ENCODE results near the gene ADPRS. TPM values are rescaled to one million over a fixed set of nuclear protein-coding genes. Genes with fewer than 3 reads are reported as not detected.
A peak's percentile ranks its signal among the peaks of the same experiment; 100 is the strongest.

ADPRS gene
- 10 to 100 TPM; 35.4 to 36.9 TPM for total RNA-seq

DNA sequence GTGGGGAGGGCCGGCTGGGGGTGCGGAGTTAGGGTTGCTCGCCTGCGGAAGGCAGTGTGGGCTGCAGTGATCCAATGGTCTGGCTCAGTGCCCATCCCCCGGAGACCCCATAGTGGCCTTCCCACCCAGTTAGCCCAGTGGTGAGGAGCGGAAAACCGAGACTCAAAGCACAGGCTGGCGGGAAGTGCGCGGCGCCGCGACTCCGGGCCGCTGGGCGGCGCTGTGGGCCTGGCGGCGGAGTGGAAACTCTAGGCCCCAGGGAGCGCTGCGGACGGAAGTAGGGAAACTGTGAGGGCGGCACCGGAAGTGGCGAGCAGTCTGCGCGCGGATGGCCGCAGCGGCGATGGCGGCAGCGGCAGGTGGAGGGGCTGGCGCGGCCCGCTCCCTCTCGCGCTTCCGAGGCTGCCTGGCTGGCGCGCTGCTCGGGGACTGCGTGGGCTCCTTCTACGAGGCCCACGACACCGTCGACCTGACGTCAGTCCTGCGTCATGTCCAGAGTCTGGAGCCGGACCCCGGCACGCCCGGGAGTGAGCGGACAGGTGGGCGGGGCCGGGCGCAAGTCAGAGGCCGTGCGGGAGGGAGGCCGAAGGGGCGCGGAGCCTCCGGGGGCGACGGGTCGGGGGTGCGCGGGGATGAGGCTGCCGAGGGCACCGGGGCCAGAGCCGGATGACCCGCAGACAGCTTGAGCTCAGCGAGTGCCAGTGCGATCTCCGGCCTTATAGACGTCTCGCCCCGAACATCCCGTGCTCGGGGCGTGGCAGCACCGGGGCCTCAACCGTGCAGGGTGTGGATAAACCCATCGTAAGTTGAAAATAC, at the start of gene ADPRS:
ADPRS (plus strand) TSS at position 316 of the 816 bp plus-strand sequence; CDS start at position 329, 13 bp downstream.
- H3K4me1 Mint-ChIP-seq, result peaks cover 18% of the 10 kb centered on the region
- ATAC-seq (peak; percentile 87), DNase-seq (peak; percentile 94)
- H3K4me3 Mint-ChIP-seq, result peak within 1 kb of the TSS; percentile 90
- CTCF ChIA-PET, result interaction anchor here (0.7 to 2.1 kb wide), 5 partner anchors 11 to 189 kb away, joined by 3 to 5 read pairs (median 3); partner anchors contain the start of gene TRAPPC3
- peaks cover 19% of the 10 kb centered on the region for H3K36me3 Mint-ChIP-seq
- peaks cover 9% of the 10 kb centered on the region for H3K27me3 Mint-ChIP-seq
- H3K27ac Mint-ChIP-seq, result peak within 1 kb of the TSS; percentile 87
- H3K9me3 Mint-ChIP-seq (ENCODE audit: low read depth), result no peaks in the 10 kb centered on the region

- no peak for ATAC-seq
- no peaks in the 10 kb centered on the region for H3K4me1 Mint-ChIP-seq
- DNase-seq, result no peak
- H3K36me3 Mint-ChIP-seq, result peaks cover 25% of the 10 kb centered on the region
- CTCF ChIA-PET, result interaction anchor here (1.0 kb wide), 1 partner anchor 14 kb away, joined by 3 read pairs; no protein-coding TSS in a partner anchor
- no peaks in the 10 kb centered on the region for H3K9me3 Mint-ChIP-seq (ENCODE audit: low read depth)
- H3K27me3 Mint-ChIP-seq, result no peaks in the 10 kb centered on the region
- no peak overlapping the region for H3K4me3 Mint-ChIP-seq
- no peak overlapping the region for H3K27ac Mint-ChIP-seq
Measured at GRCh38 chr1:36040238-36040637, 48.5 kb upstream of the ADPRS start.

- Mint-ChIP-seq H3K27ac (no peak overlapping the region), H3K9me3 (ENCODE audit: low read depth) (peaks cover 2% of the 10 kb centered on the region), H3K4me3 (no peak overlapping the region), H3K4me1 (no peaks in the 10 kb centered on the region), H3K27me3 (no peaks in the 10 kb centered on the region), H3K36me3 (peaks cover 23% of the 10 kb centered on the region)
- CTCF ChIA-PET, result no interaction called here
- ATAC-seq (no peak), DNase-seq (no peak)
Measured at GRCh38 chr1:36051821-36052220, 36.9 kb upstream of the ADPRS start.

GRCh38 chr1:36053978-36054377, 34.7 kb upstream of the ADPRS start:
- Mint-ChIP-seq H3K9me3 (ENCODE audit: low read depth) (no peaks in the 10 kb centered on the region), H3K36me3 (peaks cover 8% of the 10 kb centered on the region), H3K4me3 (no peak overlapping the region), H3K27ac (no peak overlapping the region), H3K27me3 (no peaks in the 10 kb centered on the region), H3K4me1 (no peaks in the 10 kb centered on the region)
- ATAC-seq, result no peak
- DNase-seq, result no peak
- CTCF ChIA-PET, result interaction anchor here (0.6 kb wide), 1 partner anchor 14 kb away, joined by 3 read pairs; no protein-coding TSS in a partner anchor

- no peaks in the 10 kb centered on the region for H3K9me3 Mint-ChIP-seq (ENCODE audit: low read depth)
- no peak overlapping the region for H3K27ac Mint-ChIP-seq
- H3K36me3 Mint-ChIP-seq, result peaks cover 5% of the 10 kb centered on the region
- CTCF ChIA-PET, result no interaction called here
- H3K27me3 Mint-ChIP-seq, result no peaks in the 10 kb centered on the region
- no peaks in the 10 kb centered on the region for H3K4me1 Mint-ChIP-seq
- H3K4me3 Mint-ChIP-seq, result no peak overlapping the region
- DNase-seq (no peak), ATAC-seq (no peak)
Measured at GRCh38 chr1:36055706-36056105, 33.0 kb upstream of the ADPRS start.

DNA sequence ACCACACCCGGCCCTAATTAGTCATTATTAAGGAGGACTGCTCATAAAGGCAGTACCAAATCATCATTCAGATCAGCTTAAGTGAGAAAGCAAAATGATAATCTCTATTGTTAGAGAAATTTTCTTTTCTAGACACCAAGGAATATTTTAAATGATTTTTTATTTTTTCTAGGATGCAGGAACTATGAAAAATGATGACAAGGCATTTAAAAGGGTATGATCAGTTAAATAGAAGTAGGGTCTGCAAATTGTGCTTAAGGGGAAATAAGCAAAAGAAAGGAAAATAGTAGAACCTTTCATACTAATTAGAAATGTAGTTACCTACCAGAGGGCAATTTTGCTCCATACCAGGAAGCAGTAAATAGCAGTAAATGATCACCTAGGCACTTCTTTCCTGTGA, 26.4 kb upstream of the ADPRS start:
- H3K4me1 Mint-ChIP-seq, result no peaks in the 10 kb centered on the region
- H3K27me3 Mint-ChIP-seq, result no peaks in the 10 kb centered on the region
- no peaks in the 10 kb centered on the region for H3K9me3 Mint-ChIP-seq (ENCODE audit: low read depth)
- ATAC-seq (no peak), DNase-seq (no peak)
- H3K36me3 Mint-ChIP-seq, result peaks cover 1% of the 10 kb centered on the region
- H3K4me3 Mint-ChIP-seq, result no peak overlapping the region
- no peak overlapping the region for H3K27ac Mint-ChIP-seq
- CTCF ChIA-PET, result interaction anchor here (0.5 to 0.7 kb wide), 2 partner anchors 18 to 337 kb away, joined by 3 to 4 read pairs; no protein-coding TSS in a partner anchor

GRCh38 chr1:36067871-36068270, 20.8 kb upstream of the ADPRS start:
- no peak overlapping the region for H3K4me3 Mint-ChIP-seq

DNA sequence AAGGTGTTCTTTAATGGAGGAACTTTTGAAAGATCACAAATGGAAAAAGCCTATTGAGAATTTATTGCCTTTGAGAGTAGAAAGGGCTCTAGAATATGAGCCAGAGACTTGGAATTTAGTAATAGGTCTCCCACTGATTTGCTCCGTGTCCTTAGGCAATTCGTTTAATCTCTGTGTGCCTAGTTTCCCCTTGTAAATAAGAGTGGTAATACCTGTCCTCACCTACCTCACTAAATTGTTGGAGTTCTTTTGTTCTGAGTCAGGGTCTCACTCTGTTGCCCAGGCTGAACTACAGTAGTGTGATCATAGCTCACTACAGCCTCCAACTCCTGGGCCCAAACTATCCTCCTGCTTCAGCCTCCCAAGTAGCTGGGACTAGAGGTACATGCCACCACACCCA, 19.8 kb upstream of the ADPRS start:
- H3K4me3 Mint-ChIP-seq, result no peak overlapping the region
- no peaks in the 10 kb centered on the region for H3K36me3 Mint-ChIP-seq
- ATAC-seq (no peak), DNase-seq (no peak)
- H3K9me3 Mint-ChIP-seq (ENCODE audit: low read depth), result no peaks in the 10 kb centered on the region
- CTCF ChIA-PET, result no interaction called here
- no peak overlapping the region for H3K27ac Mint-ChIP-seq
- H3K27me3 Mint-ChIP-seq, result no peaks in the 10 kb centered on the region
- no peaks in the 10 kb centered on the region for H3K4me1 Mint-ChIP-seq

More at GRCh38 chr1:36067871-36068270, 20.8 kb upstream of the ADPRS start:
- H3K27me3 Mint-ChIP-seq, result no peaks in the 10 kb centered on the region
- no peaks in the 10 kb centered on the region for H3K4me1 Mint-ChIP-seq
- no peaks in the 10 kb centered on the region for H3K9me3 Mint-ChIP-seq (ENCODE audit: low read depth)
- no peak for ATAC-seq
- no peak overlapping the region for H3K27ac Mint-ChIP-seq
- no peaks in the 10 kb centered on the region for H3K36me3 Mint-ChIP-seq
- CTCF ChIA-PET, result interaction anchor here (0.7 kb wide), 1 partner anchor 77 kb away, joined by 3 read pairs; no protein-coding TSS in a partner anchor
- no peak for DNase-seq

DNA sequence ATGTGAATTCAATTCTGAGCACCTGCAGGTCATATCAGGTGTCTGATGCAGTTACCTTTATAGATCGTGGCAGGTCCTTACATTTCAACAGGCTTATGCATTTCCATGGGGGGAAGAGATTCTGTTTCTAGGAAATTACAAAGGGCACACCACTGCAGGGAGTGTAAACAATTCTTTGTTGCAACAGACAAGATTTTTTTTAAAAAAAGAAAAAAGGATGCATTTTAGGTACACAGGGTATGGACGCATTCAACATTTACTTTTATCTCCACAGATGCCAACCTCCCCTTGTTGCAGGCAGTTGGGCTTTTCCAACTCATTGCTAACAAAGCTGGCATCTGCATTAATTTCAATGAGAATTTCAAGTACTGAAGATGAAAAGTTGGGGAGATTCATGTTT, 18.3 kb upstream of the ADPRS start:
- ATAC-seq (no peak), DNase-seq (no peak)
- CTCF ChIA-PET, result no interaction called here
- H3K9me3 Mint-ChIP-seq (ENCODE audit: low read depth), result no peaks in the 10 kb centered on the region
- H3K4me3 Mint-ChIP-seq, result no peak overlapping the region
- no peaks in the 10 kb centered on the region for H3K36me3 Mint-ChIP-seq
- H3K4me1 Mint-ChIP-seq, result no peaks in the 10 kb centered on the region
- no peak overlapping the region for H3K27ac Mint-ChIP-seq
- no peaks in the 10 kb centered on the region for H3K27me3 Mint-ChIP-seq

DNA sequence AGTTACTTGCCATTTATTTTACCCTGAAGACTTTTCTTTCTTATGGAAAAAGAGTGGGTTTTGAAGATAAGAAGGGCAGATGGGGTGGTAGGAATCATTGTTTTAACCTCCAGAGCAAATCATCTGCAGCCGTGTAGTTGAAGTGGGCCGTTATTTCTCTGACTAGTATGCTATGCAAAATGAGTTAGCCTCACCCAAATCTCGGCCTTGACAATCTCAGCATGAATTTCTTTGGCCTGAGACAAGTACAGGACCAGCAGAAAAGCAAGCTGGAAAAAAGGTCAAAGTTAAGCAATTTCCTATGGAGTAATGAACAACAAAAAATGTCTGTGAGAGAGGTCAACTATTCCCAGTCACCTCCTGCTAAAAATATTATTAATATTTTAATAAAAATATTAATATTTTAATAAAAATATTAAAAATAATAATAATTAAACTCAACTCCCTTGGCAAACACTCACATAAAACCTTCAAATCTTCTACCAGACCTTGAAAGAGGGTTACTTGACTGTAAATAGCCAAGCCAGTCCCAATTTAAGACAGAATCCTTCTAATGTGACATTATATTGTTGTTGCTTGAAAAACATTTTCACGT, 11.6 kb upstream of the ADPRS start:
- Mint-ChIP-seq H3K27ac (no peak overlapping the region), H3K36me3 (no peaks in the 10 kb centered on the region), H3K4me3 (no peak overlapping the region), H3K4me1 (no peaks in the 10 kb centered on the region), H3K27me3 (peaks cover 16% of the 10 kb centered on the region), H3K9me3 (ENCODE audit: low read depth) (no peaks in the 10 kb centered on the region)
- CTCF ChIA-PET, result no interaction called here
- DNase-seq, result no peak
- ATAC-seq, result no peak

DNA sequence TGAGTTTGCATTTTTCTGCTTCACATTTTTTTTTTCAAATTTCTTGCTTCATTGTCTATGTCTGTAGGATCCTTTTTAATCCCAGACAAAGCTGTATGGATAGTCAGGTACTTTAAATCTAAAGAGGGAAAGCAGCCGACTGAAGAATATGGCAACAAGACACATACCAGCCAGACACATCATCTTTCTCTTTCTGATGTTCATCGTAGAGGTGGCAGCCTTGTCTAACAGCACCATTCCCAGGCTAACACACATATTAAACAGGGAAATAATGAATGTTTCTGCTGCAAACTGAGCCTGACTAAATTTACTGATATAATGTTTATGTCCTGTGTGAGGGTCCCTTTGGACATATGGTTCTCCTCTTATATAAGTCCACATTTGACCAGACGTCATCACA, 8.5 kb upstream of the ADPRS start:
- no peak overlapping the region for H3K4me3 Mint-ChIP-seq
- H3K36me3 Mint-ChIP-seq, result no peaks in the 10 kb centered on the region
- ATAC-seq (no peak), DNase-seq (no peak)
- H3K4me1 Mint-ChIP-seq, result peaks cover 3% of the 10 kb centered on the region
- peaks cover 38% of the 10 kb centered on the region for H3K27me3 Mint-ChIP-seq
- CTCF ChIA-PET, result interaction anchor here (0.6 to 0.7 kb wide), 2 partner anchors 17 to 18 kb away, joined by 3 to 4 read pairs; no protein-coding TSS in a partner anchor
- H3K9me3 Mint-ChIP-seq (ENCODE audit: low read depth), result no peaks in the 10 kb centered on the region
- no peak overlapping the region for H3K27ac Mint-ChIP-seq

GRCh38 chr1:36080801-36081200, 7.9 kb upstream of the ADPRS start:
- no peaks in the 10 kb centered on the region for H3K36me3 Mint-ChIP-seq
- H3K4me1 Mint-ChIP-seq, result peaks cover 3% of the 10 kb centered on the region
- H3K27ac Mint-ChIP-seq, result no peak overlapping the region
- H3K9me3 Mint-ChIP-seq (ENCODE audit: low read depth), result no peaks in the 10 kb centered on the region
- no peak overlapping the region for H3K4me3 Mint-ChIP-seq
- H3K27me3 Mint-ChIP-seq, result peaks cover 38% of the 10 kb centered on the region
- no peak for DNase-seq
- no peak for ATAC-seq
- CTCF ChIA-PET, result no interaction called here

- ATAC-seq (no peak), DNase-seq (no peak)
- Mint-ChIP-seq H3K27me3 (peaks cover 38% of the 10 kb centered on the region), H3K4me1 (peaks cover 3% of the 10 kb centered on the region), H3K4me3 (no peak overlapping the region), H3K27ac (no peak overlapping the region), H3K9me3 (ENCODE audit: low read depth) (no peaks in the 10 kb centered on the region), H3K36me3 (no peaks in the 10 kb centered on the region)
- CTCF ChIA-PET, result interaction anchor here (1.2 kb wide), 1 partner anchor 10 kb away, joined by 3 read pairs; no protein-coding TSS in a partner anchor
Measured at GRCh38 chr1:36081926-36082485, 6.7 kb upstream of the ADPRS start.
